NCI-H2171 treated with DMSO at 0.1 percent for 48 hours (cell line): ENCODE data around the gene ATP5F1B.
A peak's percentile ranks its signal among the peaks of the same experiment; 100 is the strongest.
"Not testable (repeated sequence)": the region's sequence is repeated elsewhere in the genome, so short reads cannot be mapped to it uniquely, and the experiment has no call there.

Experiments
- DNase-seq: peaks from one replicate; lab custom pipeline; 2025; lab: John Stamatoyannopoulos, UW

The ATP5F1B gene

DNA sequence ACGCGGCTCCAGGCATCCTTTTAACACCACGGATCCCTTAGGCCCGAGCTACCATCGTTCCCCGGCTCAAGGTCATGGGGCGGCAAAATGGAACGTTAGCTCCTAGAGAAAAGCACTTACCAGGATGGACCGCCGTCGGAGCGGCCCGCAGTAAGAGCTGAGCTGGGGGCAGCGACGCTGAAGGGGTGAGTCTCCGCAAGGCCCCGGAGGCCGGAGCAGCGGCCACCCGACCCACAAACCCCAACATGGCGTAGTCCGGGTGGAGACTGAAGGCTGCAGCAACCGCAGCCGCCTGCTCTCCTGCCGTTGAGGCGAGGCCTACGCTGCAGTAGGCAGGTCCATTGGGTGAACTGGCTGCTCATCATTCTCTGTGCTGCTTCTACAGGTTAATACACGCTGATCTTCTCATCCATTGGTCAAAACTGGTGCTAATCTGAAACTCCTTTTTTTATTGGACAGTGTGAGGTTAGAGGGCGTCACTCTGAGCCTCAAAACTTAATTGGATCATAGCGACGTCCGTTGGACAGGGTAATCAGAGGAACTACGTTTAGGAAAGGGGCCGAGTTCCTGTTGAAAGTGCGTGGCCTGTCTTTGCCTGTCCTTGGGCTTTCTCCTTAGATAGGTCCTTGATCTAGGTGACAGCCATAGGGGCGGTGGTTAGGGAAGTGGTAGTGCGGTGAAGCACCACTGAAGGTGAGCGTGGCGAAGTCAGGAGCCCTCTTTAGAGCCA, at the start of gene ATP5F1B:
Gene ATP5F1B, minus strand, starts transcription at position 268 of the 730 bp plus-strand sequence. Its CDS starts 21 bp downstream, at position 247.
- DNase-seq: peak; percentile 100

DNA sequence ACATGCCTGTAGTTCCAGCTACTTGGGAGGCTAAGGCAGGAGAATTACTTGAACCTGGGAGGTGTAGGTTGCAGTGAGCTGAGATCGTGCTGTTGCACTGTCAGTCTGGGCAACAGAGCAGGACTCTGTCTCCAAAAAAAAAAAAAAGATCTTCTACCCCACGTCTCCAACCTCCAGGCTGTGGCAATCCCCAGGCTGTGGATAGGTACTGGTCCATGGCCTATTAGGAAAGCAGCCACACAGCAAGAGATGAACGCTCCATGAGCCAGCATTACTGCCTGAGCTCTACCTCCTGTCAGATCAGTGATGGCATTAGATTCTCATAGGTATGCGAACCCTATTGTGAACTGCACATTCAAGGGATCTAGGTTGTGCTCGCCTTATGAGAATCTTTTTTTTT, 48.4 kb upstream of the ATP5F1B start:
- DNase-seq: no peak

DNA sequence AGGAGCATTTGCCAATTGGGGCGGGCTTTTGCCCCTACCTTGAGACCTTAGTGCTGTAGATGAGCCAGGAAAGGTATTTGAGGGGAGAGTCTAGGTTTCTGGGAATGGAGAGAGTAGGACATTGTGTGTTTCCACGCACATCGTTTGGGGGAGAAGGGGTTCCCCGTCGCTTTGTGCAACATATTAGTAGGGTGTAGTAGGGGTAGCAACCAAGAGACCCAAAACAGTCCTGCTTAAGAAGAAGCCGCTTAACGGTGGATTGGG, 43.0 kb upstream of the ATP5F1B start:
- no peak for DNase-seq

DNA sequence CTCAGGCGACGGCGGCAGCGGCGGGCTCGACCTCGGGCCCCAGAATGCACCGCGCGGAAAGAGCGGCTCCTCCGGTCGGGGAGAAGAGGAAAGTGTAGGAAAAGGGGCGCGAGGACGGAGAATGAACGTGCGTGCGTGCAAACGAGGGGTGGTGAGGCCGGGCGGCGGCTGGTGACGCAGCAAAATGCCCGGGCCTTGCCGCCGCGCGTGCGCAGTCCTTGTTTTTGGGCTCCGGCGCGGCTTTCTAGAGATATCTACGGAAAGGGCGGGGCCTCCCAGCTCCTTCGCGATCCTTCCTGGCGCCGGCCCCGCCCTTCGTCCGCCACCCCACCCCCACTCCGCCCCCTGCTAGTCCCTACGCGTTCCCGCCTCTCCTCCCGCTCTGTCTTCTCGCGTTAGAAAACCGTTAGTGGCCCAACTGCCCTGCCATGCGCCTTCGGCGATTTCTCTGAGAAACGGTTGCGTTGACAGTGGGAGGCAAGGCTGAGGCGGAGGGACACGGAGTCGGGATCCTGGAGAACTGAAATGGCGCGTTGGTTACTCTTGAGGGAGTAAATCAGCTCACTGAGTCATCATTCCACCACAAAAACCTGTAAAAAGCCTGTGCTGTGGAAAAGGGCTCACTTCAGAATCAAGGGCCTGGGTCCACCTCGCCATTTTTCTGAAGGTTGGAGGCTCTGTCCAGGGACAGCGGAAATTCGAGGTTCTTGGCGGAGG, 42.5 kb upstream of the ATP5F1B start, which contains the start of gene PTGES3:
Gene PTGES3, minus strand, starts transcription at position 156 of the 717 bp plus-strand sequence. CDS start 285 bp downstream, outside the sequence.
- DNase-seq: peak; percentile 98

DNA sequence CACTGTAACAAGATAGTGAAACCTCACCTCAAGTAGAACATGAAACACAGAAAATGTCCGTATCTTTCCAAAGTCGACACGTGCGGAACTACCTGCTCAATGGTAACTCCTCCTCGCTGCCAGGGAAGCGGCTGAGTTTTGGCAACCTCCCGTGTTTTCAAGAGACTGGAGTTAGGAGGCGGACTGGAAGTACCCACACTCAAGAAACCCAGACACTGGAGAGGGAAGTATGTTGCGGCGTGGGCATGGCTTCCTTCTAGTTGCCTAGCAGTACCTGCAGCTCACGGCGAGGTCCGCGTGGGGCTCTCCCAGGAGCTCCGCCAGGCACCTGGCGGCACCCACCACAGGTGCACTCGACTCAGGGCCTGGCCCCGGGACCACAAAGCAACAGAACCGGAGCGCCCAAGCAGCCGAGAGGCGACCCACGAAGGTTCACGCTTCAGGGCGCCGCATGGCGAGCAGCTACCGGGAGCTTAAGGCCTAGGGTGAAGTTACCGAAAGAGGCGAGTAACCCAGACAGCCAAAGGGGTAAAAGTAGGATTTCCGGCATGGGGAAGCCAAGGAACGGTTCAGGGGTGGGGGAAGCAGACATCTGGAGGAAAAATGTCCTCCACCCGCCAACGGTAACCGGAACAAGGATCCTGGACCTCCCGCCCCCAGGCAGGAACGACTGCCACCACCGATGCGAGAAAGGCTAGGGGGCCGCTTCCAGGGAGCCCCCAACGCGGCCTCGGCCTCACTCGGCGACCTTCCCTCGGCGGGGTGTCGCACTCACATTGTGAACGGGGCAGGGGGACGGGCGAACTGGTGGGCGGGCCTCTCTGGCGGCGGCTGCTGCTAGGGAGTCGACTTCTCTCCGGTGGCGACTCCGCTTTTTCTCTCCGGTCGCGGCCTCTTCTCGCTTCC, 41.7 kb upstream of the ATP5F1B start:
- DNase-seq: peak; percentile 63

DNA sequence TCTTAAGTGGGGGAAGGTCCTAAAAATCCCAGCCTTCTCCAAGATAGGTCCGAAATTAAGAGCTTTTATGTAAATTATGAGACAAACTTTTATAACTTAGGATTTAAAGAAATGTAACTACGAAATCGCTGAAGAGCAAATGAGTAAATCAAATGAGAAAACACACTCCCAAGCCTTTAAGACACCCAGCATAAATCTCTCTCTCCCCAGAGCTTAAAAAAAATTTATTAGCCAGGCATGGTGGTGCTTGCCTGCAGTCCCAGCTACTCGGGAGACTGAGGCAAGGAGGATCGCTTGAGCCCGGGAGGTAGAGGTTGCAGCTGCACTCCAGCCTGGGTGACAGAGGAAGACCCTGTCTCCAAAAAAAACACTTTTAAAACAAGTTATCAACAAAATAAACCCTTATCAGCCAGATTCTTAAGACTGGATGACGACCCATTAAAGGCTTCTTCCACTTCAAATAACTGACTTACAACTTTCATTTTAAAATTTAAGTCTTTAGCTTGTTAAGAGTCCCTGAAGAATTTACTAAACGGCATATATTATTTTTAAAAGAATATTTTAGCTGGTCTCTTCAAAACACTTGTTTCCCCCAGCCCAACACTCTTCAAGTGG, 39.1 kb upstream of the ATP5F1B start:
- DNase-seq: no peak

DNA sequence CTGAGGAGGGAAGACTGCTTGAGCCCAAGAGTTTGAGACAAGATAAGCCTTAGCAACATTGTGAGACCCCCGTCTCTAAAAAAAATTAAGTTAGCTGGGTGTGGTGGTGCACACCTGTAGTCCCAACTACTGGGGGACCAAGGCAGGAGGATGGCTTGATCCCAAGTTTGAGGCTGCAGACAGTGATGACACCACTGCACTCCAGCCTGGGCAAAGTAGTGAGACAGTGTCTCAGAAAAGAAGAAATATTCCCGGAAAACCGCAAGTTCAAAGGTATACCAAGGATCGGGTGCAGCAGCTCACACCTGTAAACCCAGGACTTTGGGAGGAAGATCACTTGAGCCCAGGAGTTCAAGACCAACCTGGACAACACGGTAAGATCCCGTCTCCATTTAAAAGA, 36.5 kb upstream of the ATP5F1B start:
- no peak for DNase-seq

DNA sequence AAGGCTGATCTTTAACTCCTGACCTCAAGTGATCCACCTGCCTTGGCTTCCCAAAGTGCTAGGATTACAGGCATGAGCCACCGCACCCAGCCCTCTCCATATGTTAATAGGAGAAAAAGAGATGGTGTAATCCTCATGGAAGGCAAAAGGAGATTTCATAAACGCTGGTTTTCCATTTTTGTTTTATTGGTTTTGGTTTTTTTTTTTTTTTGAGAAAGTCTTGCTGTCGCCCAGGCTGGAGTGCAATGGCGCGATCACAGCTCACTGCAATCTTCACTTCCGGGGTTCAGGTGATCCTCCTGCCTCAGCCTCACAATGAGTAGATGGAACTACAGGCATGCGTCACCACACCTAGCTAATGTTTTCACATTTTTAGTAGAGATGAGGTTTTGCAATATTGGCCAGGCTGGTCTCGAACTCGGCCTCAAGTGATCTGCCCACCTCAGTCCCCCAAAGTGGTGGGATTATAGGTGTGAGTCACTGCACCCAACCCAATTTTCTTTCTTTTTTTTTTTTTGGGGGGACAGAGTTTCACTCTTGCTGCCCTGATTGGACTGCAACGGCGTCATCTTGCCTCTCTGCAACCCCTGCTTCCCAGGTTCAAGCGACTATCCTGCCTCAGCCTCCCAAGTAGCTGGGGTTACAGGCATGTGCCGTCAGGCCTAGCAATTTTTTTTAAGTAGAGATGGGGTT, 34.2 kb upstream of the ATP5F1B start:
- no peak for DNase-seq

DNA sequence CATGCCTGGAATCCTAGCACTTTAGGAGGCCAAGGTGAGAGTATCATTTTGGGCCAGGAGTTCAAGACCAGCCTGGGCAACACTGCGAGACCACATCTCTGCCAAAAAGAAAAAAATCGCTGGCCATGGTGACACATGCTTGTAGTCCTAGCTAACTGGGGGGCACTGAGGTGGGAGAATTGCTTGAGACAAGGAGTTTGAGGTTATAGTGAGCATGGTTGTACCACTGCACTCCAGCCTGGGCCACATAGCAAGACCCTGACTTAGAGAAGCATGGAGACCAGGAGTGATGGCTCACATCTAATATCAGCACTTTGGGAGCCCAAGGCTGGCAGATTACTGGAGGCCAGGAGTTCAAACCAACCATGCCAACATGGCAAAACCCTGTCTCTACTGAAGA, 33.1 kb upstream of the ATP5F1B start:
- no peak for DNase-seq

DNA sequence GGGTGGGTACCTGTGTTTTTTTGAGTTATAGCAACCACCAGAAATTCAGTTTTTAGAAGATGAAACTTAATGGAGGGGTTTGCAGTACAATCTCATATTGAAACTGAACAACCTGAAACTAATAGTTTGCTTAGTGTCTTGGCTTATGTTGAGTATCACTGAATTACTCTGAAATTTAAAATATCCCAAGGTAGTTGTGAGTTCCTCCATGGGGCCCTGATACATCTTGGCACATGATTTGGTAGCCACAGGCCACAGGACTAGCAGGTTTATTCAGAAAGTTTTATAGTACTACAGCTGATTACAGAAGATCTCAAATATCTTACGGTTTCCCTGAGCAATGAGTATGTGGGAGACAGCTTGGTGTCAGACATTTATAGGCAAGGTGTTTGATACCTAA, 31.9 kb upstream of the ATP5F1B start:
- DNase-seq: no peak

DNA sequence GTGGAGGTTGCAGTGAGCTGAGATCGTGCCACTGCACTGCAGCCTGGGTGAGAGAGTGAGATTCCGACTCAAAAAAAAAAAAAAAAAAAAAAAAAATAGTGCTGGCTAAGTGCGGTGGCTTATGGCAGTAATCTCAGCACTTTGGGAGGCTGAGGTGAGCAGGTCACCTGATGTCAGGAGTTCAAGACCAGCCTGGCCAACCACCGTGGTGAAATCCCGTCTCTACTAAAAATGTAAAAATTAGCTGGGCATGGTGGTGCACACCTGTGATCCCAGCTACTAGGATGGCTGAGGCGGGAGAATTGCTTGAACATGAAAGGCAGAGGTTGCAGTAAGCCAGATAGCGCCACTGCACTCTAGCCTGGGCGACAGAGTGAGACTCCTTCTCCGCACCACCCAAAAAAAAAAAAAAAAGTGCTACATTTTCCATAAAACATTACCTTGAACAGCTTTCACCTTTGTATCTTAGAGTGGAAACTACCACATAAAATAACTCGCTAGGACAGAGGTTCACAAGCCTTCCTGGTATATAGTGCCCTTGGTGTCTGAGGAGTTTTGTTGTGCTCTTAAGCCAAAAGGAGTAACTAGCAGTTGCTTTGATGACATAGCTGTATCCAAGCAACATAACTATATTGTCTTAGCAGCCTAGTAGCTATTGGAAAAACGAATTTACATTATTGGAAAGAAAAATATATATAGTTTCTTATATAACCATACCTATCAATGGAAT, 31.2 kb upstream of the ATP5F1B start:
- DNase-seq: no peak

DNA sequence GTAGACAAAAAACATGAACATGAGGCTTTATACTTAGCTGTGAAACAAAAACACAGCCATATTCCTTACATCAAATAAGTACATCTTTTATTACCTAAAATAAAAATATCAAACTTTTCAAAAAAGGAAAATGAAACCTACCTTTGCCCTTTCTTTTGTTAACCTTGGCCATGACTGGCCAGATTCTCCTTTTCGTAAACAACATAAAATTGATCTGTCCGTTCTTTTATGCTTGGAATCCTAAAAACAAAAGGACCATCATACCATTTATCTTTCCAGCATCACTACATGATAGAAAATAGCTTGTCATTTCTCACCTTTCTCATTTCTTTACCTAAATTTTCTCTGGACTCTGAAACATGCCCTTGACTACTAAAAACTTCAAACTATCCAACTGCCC, 25.8 kb upstream of the ATP5F1B start:
- no peak for DNase-seq

DNA sequence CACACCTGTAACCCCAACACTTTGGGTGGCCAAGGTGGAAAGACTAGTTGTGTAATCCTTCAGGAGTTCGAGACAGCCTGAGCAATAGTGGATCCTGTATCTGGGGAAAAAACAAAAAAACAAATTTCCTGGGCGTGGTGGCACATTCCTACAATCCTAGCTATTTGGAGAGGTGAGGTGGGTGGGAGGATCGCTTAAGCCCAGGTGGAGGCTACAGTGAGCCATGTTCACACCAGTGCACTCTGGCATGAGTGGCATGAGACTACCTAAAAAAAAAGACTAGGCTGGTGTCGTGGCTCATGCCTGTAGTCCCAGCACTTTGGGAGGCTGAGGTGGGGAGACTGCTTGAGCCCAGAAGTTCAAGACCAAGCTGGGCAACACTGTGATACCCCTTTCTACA, 25.1 kb upstream of the ATP5F1B start:
- DNase-seq: no peak

DNA sequence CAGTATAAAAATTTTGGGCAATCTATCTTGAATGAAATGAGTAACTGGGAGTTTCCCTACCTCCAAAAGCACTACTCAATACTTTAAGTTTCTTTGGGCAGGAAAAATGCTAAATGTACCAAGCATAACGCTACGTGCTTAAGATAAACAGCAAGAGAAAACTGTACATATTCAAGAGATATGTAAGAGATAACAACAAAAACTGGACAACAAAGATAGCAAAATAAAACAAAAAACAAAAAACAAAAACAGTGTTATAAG, 22.3 kb upstream of the ATP5F1B start:
- no peak for DNase-seq

DNA sequence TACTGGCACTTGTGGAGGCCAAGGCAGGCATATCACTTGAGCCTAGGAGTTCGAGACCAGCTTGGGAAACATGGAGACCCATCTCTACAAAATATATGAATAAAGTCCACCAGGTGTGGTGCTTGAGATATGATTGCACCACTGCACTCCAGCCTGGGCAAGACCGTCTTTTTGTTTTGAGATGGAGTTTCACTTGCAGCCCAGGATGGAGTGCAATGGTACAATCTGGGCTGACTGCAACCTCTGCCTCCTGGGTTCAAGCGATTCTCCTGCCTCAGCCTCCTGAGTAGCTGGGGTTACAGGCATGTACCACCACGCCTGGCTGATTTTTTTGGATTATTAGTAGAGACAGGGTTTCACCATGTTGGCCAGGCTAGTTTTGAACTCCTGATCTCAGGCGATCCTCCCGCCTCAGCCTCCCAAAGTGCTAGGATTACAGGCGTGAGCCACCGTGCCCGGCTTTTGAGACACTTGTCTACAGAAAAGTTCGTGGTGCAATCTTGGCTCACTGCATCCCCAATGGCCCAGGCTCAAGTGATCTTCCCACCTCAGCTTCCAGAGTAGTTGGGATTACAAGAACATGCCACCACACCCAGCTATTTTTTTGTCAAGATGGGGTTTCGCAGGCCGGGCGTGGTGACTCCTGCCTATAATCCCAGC, 16.3 kb upstream of the ATP5F1B start:
- DNase-seq: no peak

DNA sequence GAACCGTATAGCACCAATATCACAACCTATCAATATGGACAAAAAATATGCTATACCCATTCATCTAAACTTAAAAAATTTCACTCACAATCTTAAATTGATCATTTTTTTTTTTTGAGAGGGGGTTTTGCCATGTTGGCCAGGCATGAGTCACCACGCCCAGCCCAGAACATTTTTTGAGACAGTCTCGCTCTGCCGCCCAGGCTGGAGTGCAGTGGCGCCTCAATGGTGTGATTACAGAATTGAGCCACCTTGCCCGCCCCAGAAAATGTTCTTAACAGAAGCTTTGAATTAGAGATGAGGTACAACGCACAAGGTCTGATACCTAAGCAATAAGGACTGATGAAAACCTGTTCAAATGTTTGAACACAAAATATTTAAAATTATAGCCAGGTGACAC, 15.8 kb upstream of the ATP5F1B start:
- no peak for DNase-seq

DNA sequence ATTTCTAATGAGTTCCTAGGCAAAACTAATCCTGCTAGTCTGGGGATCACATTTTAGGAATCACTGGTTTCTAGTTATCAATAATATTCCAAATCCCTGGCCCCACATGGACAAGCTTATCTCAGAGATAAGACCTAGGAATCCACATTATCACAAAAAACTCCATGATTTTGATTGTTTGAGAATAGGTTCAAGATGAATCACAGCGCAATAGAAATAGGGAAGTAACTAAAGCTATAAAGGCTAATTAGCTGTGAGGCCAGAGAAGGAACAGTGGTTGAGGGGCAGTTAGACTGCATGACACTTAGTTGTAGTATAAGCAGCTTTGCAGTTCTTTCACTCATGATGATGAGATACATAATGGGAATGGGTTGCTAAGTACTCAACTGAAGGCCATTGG, 13.1 kb upstream of the ATP5F1B start:
- DNase-seq: no peak

DNA sequence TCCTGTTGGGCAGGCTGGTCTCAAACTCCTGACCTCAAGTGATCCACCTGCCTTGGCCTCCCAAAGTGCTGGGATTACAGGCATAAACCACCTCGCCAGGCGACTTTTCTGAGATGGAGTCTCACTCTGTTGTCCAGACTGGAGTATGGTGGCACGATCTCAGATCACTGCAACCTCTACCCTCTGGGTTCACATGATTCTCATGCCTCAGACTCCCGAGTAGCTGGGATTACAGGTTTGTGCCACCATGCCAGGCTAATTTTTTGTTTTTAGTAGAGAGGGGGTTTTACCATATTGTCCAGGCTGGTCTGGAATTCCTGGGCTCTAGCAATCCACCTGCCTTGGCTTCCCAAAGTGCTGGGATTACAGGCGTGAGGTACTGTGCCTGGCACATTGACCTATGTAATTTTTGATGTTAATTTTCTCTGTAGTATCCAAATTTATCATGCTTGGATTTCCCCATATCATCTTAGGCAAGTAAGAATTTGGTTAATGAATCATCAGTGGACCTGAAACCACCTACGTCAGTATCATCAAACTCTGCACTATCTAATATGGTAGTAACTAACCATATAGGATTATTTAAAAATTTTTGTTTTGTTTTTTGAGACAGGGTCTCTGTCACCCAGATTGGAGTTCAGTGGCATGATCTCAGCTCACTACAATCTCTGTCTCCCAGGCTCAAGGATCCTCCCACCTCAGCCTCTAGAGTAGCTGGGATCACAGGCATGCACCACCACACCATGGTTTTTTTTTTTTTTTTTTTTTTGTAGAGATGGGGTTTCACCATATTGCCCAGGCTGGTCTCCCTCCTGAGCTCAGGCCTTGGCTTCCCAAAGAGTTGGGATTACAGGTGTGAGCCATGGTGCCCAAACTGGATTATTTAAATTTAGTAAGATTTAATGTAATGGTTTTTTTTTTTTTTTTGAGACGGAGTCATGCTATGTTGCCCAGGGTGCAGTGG, 11.9 kb upstream of the ATP5F1B start:
- no peak for DNase-seq

DNA sequence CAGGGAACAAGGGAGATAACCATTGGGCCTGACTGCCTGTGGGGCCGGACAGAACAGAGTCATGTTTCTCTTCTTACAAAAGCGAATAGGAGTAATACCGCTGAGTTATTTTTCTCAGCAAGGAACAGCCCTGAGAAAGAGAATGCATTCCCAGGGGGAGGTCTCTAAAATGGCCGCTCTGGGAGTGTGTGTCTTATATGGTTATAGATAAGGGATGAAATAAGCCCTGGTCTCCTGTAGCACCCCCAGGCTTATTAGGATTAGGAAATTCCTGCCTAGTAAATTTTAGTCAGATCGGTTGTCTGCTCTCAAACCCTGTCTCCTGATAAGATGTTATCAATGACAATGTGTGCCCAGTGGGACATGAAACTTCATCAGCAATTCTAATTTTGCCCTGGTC, 8.0 kb upstream of the ATP5F1B start:
- DNase-seq: not testable (repeated sequence)

DNA sequence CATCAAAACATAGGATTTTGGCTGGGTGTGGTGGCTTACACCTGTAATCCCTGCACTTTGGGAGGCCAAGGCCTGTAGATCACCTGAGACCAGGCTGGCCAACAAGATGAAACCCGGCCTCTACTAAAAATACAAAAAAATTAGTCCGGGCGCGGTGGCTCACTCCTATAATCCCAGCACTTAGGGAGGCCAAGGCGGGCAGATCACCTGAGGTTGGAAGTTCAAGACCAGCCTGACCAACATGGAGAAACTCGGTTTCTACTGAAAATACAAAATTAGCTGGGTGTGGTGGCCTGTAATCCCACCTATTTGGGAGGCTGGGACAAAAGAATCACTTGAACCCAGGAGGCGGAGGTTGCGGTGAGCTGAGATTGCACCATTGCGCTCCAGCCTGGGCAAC, 2.2 kb upstream of the ATP5F1B start:
- not testable (repeated sequence) for DNase-seq
